ENCODE measurements around the gene PTPRT. TPM values are rescaled to one million over a fixed set of nuclear protein-coding genes. Genes with fewer than 3 reads are reported as not detected.

PTPRT gene
- total and polyA plus RNA-seq, 2 of the 4 experiments (the other 2 are of a cell fraction), result not detected

- intact Hi-C loops (cut with micrococcal nuclease), result no loop called here
- ChIA-PET POLR2A (ENCODE audit: unreplicated experiment) (no interaction called here), CTCF (no interaction called here)
- peaks cover 24% of the 10 kb centered on the region for H3K9me3 ChIP-seq (ENCODE audit: control insufficient read depth, insufficient read depth, low read length)
- no peaks in the 10 kb centered on the region for H3K4me1 ChIP-seq (ENCODE audit: control insufficient read depth, insufficient read depth, low read length)
- no peak for DNase-seq
- in situ Hi-C loops (cut with MboI; ENCODE audit: low sequenced_read_pairs), result no loop called here
- no peak overlapping the region for H3K9ac ChIP-seq (ENCODE audit: low read depth, low read length)
- no peak overlapping the region for H4K8ac ChIP-seq (ENCODE audit: low read depth in 2 of 2, low read length in 2 of 2)
- no peak overlapping the region for H3K4me3 ChIP-seq (ENCODE audit: insufficient read depth, low read depth, low read length)
- no peaks in the 10 kb centered on the region for H3K27me3 ChIP-seq (ENCODE audit: control insufficient read depth, insufficient read depth, low read length)
- H3K36me3 ChIP-seq (ENCODE audit: control insufficient read depth, insufficient read depth, low read length), result no peaks in the 10 kb centered on the region
- no peak overlapping the region for H3K4me2 ChIP-seq (ENCODE audit: low read depth, low read length)
- TF ChIP-seq MXI1 (IDR thresholded peaks at IDR 0.05; ENCODE audit: borderline replicate concordance, low read depth, low read length), result no peak
- no peak for TF ChIP-seq CTCF (conservative IDR thresholded peaks at IDR 0.05; ENCODE audit: low read depth, low read length)
- TF ChIP-seq POLR2A (IDR thresholded peaks at IDR 0.05; ENCODE audit: low read depth, low read length), result no peak
- no peak for TF ChIP-seq RAD21 (IDR thresholded peaks at IDR 0.05; ENCODE audit: low read length)
- TF ChIP-seq RFX5 (IDR thresholded peaks at IDR 0.05; ENCODE audit: low read depth, low read length), result no peak
- no peak for TF ChIP-seq MAZ (IDR thresholded peaks at IDR 0.05; ENCODE audit: borderline replicate concordance, low read depth, low read length)
- TF ChIP-seq CHD1 (IDR thresholded peaks at IDR 0.05; ENCODE audit: low read depth, low read length), result no peak
- TF ChIP-seq CEBPB (IDR thresholded peaks at IDR 0.05; ENCODE audit: low read depth, low read length), result no peak
- TF ChIP-seq NFE2L2 (IDR thresholded peaks at IDR 0.05; ENCODE audit: low read depth, low read length), result no peak
- TF ChIP-seq ELK1 (IDR thresholded peaks at IDR 0.05; ENCODE audit: borderline replicate concordance, low read depth, low read length), result no peak
- TF ChIP-seq USF2 (IDR thresholded peaks at IDR 0.05; ENCODE audit: low read depth, low read length), result no peak
- no peak for TF ChIP-seq RCOR1 (IDR thresholded peaks at IDR 0.05; ENCODE audit: insufficient replicate concordance, low read length)
- no peak for TF ChIP-seq SMC3 (IDR thresholded peaks at IDR 0.05; ENCODE audit: low read depth, low read length)
- TF ChIP-seq MAFK (IDR thresholded peaks at IDR 0.05; ENCODE audit: low read depth, low read length), result no peak
- no peak for TF ChIP-seq FOS (IDR thresholded peaks at IDR 0.05; ENCODE audit: low read depth, low read length)
- no peak for TF ChIP-seq BHLHE40 (IDR thresholded peaks at IDR 0.05; ENCODE audit: low read depth, low read length)
- H2AK9ac ChIP-seq (replicated peaks; ENCODE audit: low read depth, low read length, poor library complexity), result no peak overlapping the region
- H2AFZ ChIP-seq (replicated peaks; ENCODE audit: low read length, poor library complexity), result no peak overlapping the region
- H2AK5ac ChIP-seq (ENCODE audit: low read depth, low read length), result no peak overlapping the region
- H3K14ac ChIP-seq (replicated peaks; ENCODE audit: low read depth, low read length), result no peak overlapping the region
- H4K20me1 ChIP-seq (ENCODE audit: insufficient read depth, low read length), result no peaks in the 10 kb centered on the region
- no peak overlapping the region for H2BK15ac ChIP-seq (ENCODE audit: low read depth, low read length)
- no peak overlapping the region for H2BK5ac ChIP-seq (ENCODE audit: low read depth, low read length, poor library complexity, severe bottlenecking)
- dilution Hi-C loops (cut with HindIII; ENCODE audit: low sequenced_read_pairs, unreplicated experiment), result no loop called here
- ATAC-seq (ENCODE audit: low read depth), result no peak
- no peak overlapping the region for H3K23ac ChIP-seq (ENCODE audit: low read depth, low read length)
- no TSS peak for BruUV-seq (replicated peaks)
- H2BK20ac ChIP-seq (ENCODE audit: low read depth, low read length), result no peak overlapping the region
- no peak overlapping the region for H4K91ac ChIP-seq (ENCODE audit: insufficient read depth, low read depth, low read length)
- no peak overlapping the region for H4K5ac ChIP-seq (ENCODE audit: low read depth, low read length)
- no peak overlapping the region for H3K18ac ChIP-seq (ENCODE audit: low read depth, low read length)
- no peaks in the 10 kb centered on the region for H3K79me1 ChIP-seq (ENCODE audit: low read depth in 1 of 2, low read length in 2 of 2)
- no peak overlapping the region for H2BK120ac ChIP-seq (ENCODE audit: low read depth, low read length)
- H3K4ac ChIP-seq (ENCODE audit: low read depth, low read length), result no peak overlapping the region
- H3K56ac ChIP-seq (ENCODE audit: extremely low read depth, insufficient read depth, low read length), result no peak overlapping the region
- no CpG with 5 or more reads among the region's 1 CpG for WGBS, 2 experiments (ENCODE audit: extremely low coverage in 2 of 2, insufficient read length in 1 of 2)
- no peak overlapping the region for H3K27ac ChIP-seq (ENCODE audit: insufficient read depth, low read length)
- no peaks in the 10 kb centered on the region for H3K9me1 ChIP-seq (ENCODE audit: insufficient read depth, low read length)
Observed at GRCh38 chr20:42957704-42958095, 232.0 kb downstream of the PTPRT start.

Measured in IMR-90 (cell line).